Measurements from ENCODE around the gene CD300LF.
A peak's percentile ranks its signal among the peaks of the same experiment; 100 is the strongest.

The CD300LF gene

GRCh38 chr17:74744714-74745547, 32.2 kb upstream of the CD300LF start:
- H3K36me3 ChIP-seq (ENCODE audit: control insufficient read depth, low read depth, low read length), result no peaks in the 10 kb centered on the region
- H3K27me3 ChIP-seq (ENCODE audit: control insufficient read depth, insufficient read depth, low read length), result peaks cover 5% of the 10 kb centered on the region
- H3K27ac ChIP-seq (ENCODE audit: low read length), result no peak overlapping the region
- H3K9me3 ChIP-seq (ENCODE audit: control insufficient read depth, low read depth, low read length), result no peaks in the 10 kb centered on the region
- peaks cover 20% of the 10 kb centered on the region for H3K4me1 ChIP-seq (ENCODE audit: control insufficient read depth, low read depth, low read length)
- no peak overlapping the region for H3K4me3 ChIP-seq (ENCODE audit: low read length)
- no peak overlapping the region for H3K9ac ChIP-seq (ENCODE audit: low read length)

- Histone ChIP-seq H3K27me3 (ENCODE audit: control insufficient read depth, insufficient read depth, low read length) (no peaks in the 10 kb centered on the region), H3K36me3 (ENCODE audit: control insufficient read depth, low read depth, low read length) (no peaks in the 10 kb centered on the region), H3K4me3 (ENCODE audit: low read length) (no peak overlapping the region), H3K9me3 (ENCODE audit: control insufficient read depth, low read depth, low read length) (no peaks in the 10 kb centered on the region), H3K27ac (ENCODE audit: low read length) (no peak overlapping the region), H3K9ac (ENCODE audit: low read length) (no peak overlapping the region), H3K4me1 (ENCODE audit: control insufficient read depth, low read depth, low read length) (peaks cover 19% of the 10 kb centered on the region)
Measured at GRCh38 chr17:74744349-74744713, 31.6 kb upstream of the CD300LF start.

- H3K36me3 ChIP-seq (ENCODE audit: control insufficient read depth, low read depth, low read length), result no peaks in the 10 kb centered on the region
- H3K27ac ChIP-seq (ENCODE audit: low read length), result no peak overlapping the region
- no peak overlapping the region for H3K4me3 ChIP-seq (ENCODE audit: low read length)
- H3K27me3 ChIP-seq (ENCODE audit: control insufficient read depth, insufficient read depth, low read length), result peaks cover 6% of the 10 kb centered on the region
- no peaks in the 10 kb centered on the region for H3K9me3 ChIP-seq (ENCODE audit: control insufficient read depth, low read depth, low read length)
- no peak overlapping the region for H3K9ac ChIP-seq (ENCODE audit: low read length)
- H3K4me1 ChIP-seq (ENCODE audit: control insufficient read depth, low read depth, low read length), result peaks cover 19% of the 10 kb centered on the region
Measured at GRCh38 chr17:74743755-74744154, 31.0 kb upstream of the CD300LF start.

GRCh38 chr17:74742978-74743545, 30.3 kb upstream of the CD300LF start:
- Histone ChIP-seq H3K9ac (ENCODE audit: low read length) (no peak overlapping the region), H3K4me1 (ENCODE audit: control insufficient read depth, low read depth, low read length) (peaks cover 23% of the 10 kb centered on the region), H3K36me3 (ENCODE audit: control insufficient read depth, low read depth, low read length) (no peaks in the 10 kb centered on the region), H3K27ac (ENCODE audit: low read length) (no peak overlapping the region), H3K27me3 (ENCODE audit: control insufficient read depth, insufficient read depth, low read length) (peaks cover 13% of the 10 kb centered on the region), H3K4me3 (ENCODE audit: low read length) (no peak overlapping the region), H3K9me3 (ENCODE audit: control insufficient read depth, low read depth, low read length) (no peaks in the 10 kb centered on the region)

GRCh38 chr17:74742153-74742515, 29.4 kb upstream of the CD300LF start:
- no peak overlapping the region for H3K9ac ChIP-seq (ENCODE audit: low read length)
- H3K4me3 ChIP-seq (ENCODE audit: low read length), result no peak overlapping the region
- no peak overlapping the region for H3K27ac ChIP-seq (ENCODE audit: low read length)
- H3K36me3 ChIP-seq (ENCODE audit: control insufficient read depth, low read depth, low read length), result no peaks in the 10 kb centered on the region
- H3K9me3 ChIP-seq (ENCODE audit: control insufficient read depth, low read depth, low read length), result no peaks in the 10 kb centered on the region
- peaks cover 21% of the 10 kb centered on the region for H3K27me3 ChIP-seq (ENCODE audit: control insufficient read depth, insufficient read depth, low read length)
- peaks cover 25% of the 10 kb centered on the region for H3K4me1 ChIP-seq (ENCODE audit: control insufficient read depth, low read depth, low read length)

- no peak overlapping the region for H3K9ac ChIP-seq (ENCODE audit: low read length)
Measured at GRCh38 chr17:74740641-74741387, 28.1 kb upstream of the CD300LF start.

GRCh38 chr17:74740173-74740572, 27.4 kb upstream of the CD300LF start:
- Histone ChIP-seq H3K9ac (ENCODE audit: low read length) (no peak overlapping the region), H3K9me3 (ENCODE audit: control insufficient read depth, low read depth, low read length) (no peaks in the 10 kb centered on the region), H3K27me3 (ENCODE audit: control insufficient read depth, insufficient read depth, low read length) (peaks cover 37% of the 10 kb centered on the region), H3K4me3 (ENCODE audit: low read length) (no peak overlapping the region), H3K4me1 (ENCODE audit: control insufficient read depth, low read depth, low read length) (peaks cover 8% of the 10 kb centered on the region), H3K27ac (ENCODE audit: low read length) (no peak overlapping the region), H3K36me3 (ENCODE audit: control insufficient read depth, low read depth, low read length) (no peaks in the 10 kb centered on the region)

More at GRCh38 chr17:74740641-74741387, 28.1 kb upstream of the CD300LF start:
- Histone ChIP-seq H3K4me3 (ENCODE audit: low read length) (no peak overlapping the region), H3K27ac (ENCODE audit: low read length) (no peak overlapping the region), H3K36me3 (ENCODE audit: control insufficient read depth, low read depth, low read length) (no peaks in the 10 kb centered on the region), H3K9me3 (ENCODE audit: control insufficient read depth, low read depth, low read length) (no peaks in the 10 kb centered on the region), H3K27me3 (ENCODE audit: control insufficient read depth, insufficient read depth, low read length) (peaks cover 31% of the 10 kb centered on the region), H3K4me1 (ENCODE audit: control insufficient read depth, low read depth, low read length) (peaks cover 11% of the 10 kb centered on the region)

GRCh38 chr17:74739227-74739831, 26.6 kb upstream of the CD300LF start:
- Histone ChIP-seq H3K36me3 (ENCODE audit: control insufficient read depth, low read depth, low read length) (no peaks in the 10 kb centered on the region), H3K9me3 (ENCODE audit: control insufficient read depth, low read depth, low read length) (no peaks in the 10 kb centered on the region), H3K27ac (ENCODE audit: low read length) (no peak overlapping the region), H3K9ac (ENCODE audit: low read length) (no peak overlapping the region), H3K4me1 (ENCODE audit: control insufficient read depth, low read depth, low read length) (peaks cover 8% of the 10 kb centered on the region), H3K27me3 (ENCODE audit: control insufficient read depth, insufficient read depth, low read length) (peaks cover 41% of the 10 kb centered on the region), H3K4me3 (ENCODE audit: low read length) (no peak overlapping the region)

GRCh38 chr17:74738051-74738996, 25.6 kb upstream of the CD300LF start:
- Histone ChIP-seq H3K36me3 (ENCODE audit: control insufficient read depth, low read depth, low read length) (no peaks in the 10 kb centered on the region), H3K27me3 (ENCODE audit: control insufficient read depth, insufficient read depth, low read length) (peaks cover 46% of the 10 kb centered on the region), H3K9me3 (ENCODE audit: control insufficient read depth, low read depth, low read length) (no peaks in the 10 kb centered on the region), H3K27ac (ENCODE audit: low read length) (no peak overlapping the region), H3K4me1 (ENCODE audit: control insufficient read depth, low read depth, low read length) (peaks cover 8% of the 10 kb centered on the region), H3K9ac (ENCODE audit: low read length) (no peak overlapping the region), H3K4me3 (ENCODE audit: low read length) (peak overlapping the region; percentile 73)

- Histone ChIP-seq H3K9ac (ENCODE audit: low read length) (no peak overlapping the region), H3K9me3 (ENCODE audit: control insufficient read depth, low read depth, low read length) (no peaks in the 10 kb centered on the region), H3K4me3 (ENCODE audit: low read length) (peak overlapping the region; percentile 73), H3K4me1 (ENCODE audit: control insufficient read depth, low read depth, low read length) (peaks cover 8% of the 10 kb centered on the region), H3K27me3 (ENCODE audit: control insufficient read depth, insufficient read depth, low read length) (peaks cover 46% of the 10 kb centered on the region), H3K27ac (ENCODE audit: low read length) (no peak overlapping the region), H3K36me3 (ENCODE audit: control insufficient read depth, low read depth, low read length) (no peaks in the 10 kb centered on the region)
Measured at GRCh38 chr17:74737299-74738050, 24.8 kb upstream of the CD300LF start.
